Neuron (in vitro differentiated cells): ENCODE results near the gene MRFAP1L1.

Source experiments
- H2AFZ ChIP-seq: one replicate; pipeline ENCODE4 v1.6.1; 2013; ENCODE audit warnings: low read depth, mild to moderate bottlenecking, inconsistent platforms, low read length, moderate library complexity
- H3K27me3 ChIP-seq: one replicate; pipeline ENCODE4 v1.6.1; 2013; ENCODE audit warnings: low read length; ENCODE audit not compliant: insufficient read depth
- H3K36me3 ChIP-seq: one replicate; pipeline ENCODE4 v1.6.1; 2013; ENCODE audit warnings: low read length; ENCODE audit not compliant: insufficient read depth
- H3K4me1 ChIP-seq: one replicate; pipeline ENCODE4 v1.6.1; 2013; ENCODE audit warnings: low read length; ENCODE audit not compliant: insufficient read depth
- H3K4me3 ChIP-seq: 2 replicates; pipeline ENCODE4 v1.5.1; 2013; ENCODE audit warnings: mild to moderate bottlenecking, low read length, moderate library complexity
- H3K9me3 ChIP-seq: one replicate; pipeline ENCODE4 v1.6.1; 2013; ENCODE audit warnings: low read length

The MRFAP1L1 gene

DNA sequence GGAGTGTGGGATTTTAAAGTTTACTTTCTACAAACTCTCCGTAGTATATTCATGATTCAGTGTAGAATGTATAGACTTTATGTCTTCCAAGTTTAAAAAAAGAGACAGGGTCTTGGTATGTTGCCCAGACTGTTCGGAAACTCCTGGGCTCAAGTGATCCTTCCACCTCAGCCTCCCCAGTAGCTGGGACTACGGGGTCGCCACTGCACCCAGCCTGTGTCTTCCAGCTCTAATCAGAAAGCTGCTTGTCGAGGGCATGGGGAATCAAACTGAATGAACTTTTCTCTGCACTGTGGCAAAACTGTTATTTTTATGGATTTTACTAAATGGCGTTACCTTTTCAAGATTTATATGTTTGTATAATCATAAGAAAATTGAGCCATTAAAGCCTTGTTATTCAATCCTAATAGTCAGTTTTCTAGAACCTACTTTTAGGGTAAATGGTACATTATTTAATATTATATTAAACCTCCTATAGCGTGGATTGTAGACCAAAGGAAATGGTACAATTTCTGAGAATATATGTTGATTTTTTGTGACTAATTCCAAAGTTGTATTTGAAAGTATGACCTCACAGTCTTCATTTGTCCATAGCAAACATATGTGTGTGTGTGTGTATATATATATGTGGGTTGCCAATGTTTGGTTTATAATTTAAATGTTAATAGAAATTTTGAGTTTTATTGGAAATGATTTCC lies 7.4 kb upstream of the MRFAP1L1 start:
- no peaks in the 10 kb centered on the region for H3K36me3 ChIP-seq
- no peaks in the 10 kb centered on the region for H3K9me3 ChIP-seq

DNA sequence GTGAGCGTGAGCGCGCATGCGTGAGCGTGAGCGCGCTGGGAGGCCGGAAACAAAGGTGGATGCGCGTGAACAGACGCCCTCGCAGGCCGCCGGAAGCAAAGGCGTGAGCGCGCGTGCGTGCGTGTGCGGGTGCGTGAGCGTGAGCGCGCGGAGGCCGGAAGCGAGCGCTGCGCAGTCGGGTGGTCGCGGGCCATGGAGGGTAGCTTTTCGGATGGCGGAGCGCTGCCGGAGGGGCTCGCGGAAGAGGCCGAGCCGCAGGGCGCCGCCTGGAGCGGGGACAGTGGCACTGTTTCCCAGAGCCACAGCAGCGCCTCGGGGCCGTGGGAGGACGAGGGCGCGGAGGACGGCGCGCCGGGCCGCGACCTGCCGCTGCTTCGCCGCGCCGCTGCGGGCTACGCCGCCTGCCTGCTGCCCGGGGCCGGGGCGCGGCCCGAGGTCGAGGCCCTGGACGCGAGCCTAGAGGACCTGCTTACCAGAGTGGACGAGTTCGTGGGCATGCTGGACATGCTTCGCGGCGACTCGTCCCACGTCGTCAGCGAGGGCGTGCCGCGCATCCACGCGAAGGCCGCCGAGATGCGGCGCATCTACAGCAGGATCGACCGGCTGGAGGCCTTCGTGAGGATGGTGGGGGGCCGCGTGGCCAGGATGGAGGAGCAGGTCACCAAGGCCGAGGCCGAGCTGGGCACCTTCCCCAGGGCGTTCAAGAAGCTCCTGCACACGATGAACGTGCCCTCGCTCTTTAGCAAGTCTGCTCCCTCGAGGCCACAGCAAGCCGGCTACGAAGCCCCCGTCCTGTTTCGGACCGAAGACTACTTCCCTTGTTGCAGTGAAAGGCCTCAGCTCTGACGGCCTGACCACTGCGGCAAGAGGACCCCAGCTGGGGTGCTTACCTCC lies 6.6 kb upstream of the MRFAP1L1 start, which contains the start of gene BLOC1S4:
BLOC1S4 (plus strand) TSS at position 157 of the 894 bp plus-strand sequence; CDS start at position 193, 36 bp downstream.
- Histone ChIP-seq H3K36me3 (no peaks in the 10 kb centered on the region), H3K9me3 (no peaks in the 10 kb centered on the region), H3K4me1 (peaks cover 12% of the 10 kb centered on the region), H2AFZ (peak within 1 kb of the TSS; percentile 97), H3K27me3 (no peaks in the 10 kb centered on the region), H3K4me3 (peak within 1 kb of the TSS; percentile 78)

More for the DNA sequence above, 7.4 kb upstream of the MRFAP1L1 start:
- H3K27me3 ChIP-seq = no peaks in the 10 kb centered on the region
- no peak overlapping the region for H2AFZ ChIP-seq
- peaks cover 12% of the 10 kb centered on the region for H3K4me1 ChIP-seq
- H3K4me3 ChIP-seq = peak overlapping the region; percentile 78

DNA sequence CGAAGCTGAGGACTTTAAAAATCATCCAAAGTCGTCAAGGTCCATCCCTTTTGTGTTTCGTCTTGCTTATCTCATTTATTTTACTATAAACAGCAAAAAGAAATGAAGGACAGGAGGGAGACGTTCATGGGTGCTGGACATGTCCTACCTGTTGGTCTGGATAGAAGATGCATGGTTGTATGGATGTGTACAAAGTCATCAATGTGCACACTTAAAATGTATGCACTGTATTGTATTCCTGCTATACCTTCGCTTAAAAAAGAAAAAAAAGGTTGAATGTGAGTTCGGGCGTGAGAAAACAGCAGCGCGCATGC lies 6.0 kb upstream of the MRFAP1L1 start:
- H3K36me3 ChIP-seq = no peaks in the 10 kb centered on the region
- peak overlapping the region; percentile 97 for H2AFZ ChIP-seq
- no peaks in the 10 kb centered on the region for H3K27me3 ChIP-seq
- H3K4me1 ChIP-seq = peaks cover 10% of the 10 kb centered on the region
- H3K9me3 ChIP-seq = no peaks in the 10 kb centered on the region
- H3K4me3 ChIP-seq = peak overlapping the region; percentile 78

DNA sequence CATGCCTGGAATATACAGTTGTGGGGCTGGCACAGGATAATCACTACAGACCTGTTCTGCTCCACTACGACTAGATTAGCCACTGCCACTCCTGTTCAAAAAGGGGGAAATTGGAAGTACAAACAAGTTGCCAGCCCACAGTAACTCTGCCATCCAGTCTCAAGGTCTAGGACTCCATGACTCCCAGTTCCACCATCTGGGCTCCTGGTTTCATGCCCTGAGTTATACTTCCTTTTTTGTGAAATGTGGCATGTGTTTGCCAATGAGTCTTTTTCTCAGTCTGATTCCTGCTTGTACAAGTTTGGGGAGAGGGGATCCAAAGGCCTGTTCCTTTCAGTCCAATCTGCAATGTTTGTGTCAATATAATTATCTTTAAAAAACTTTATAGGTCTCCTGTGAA lies 5.3 kb upstream of the MRFAP1L1 start:
- no peak overlapping the region for H3K4me3 ChIP-seq
- no peaks in the 10 kb centered on the region for H3K36me3 ChIP-seq
- H3K9me3 ChIP-seq = no peaks in the 10 kb centered on the region
- H3K27me3 ChIP-seq = no peaks in the 10 kb centered on the region
- H2AFZ ChIP-seq = no peak overlapping the region
- H3K4me1 ChIP-seq = peaks cover 11% of the 10 kb centered on the region

DNA sequence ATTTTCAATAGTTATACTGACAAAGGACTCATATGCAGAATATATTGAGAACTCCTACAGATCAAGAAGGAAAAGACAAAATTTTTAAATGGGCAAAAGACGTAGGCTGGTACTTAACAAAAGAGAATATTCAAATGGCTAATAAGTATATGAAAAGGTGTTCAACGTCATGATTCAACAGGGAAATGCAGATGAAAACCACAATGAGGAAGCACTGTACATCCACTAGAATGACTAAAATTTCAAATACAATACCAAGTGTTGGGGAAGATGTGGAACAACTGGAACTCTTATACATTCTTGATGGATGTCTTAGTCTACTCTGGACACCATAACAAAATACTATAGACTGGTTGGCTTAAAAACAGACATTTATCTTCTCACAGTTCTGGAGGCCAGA lies 1.3 kb upstream of the MRFAP1L1 start:
- Histone ChIP-seq H3K4me1 (peaks cover 24% of the 10 kb centered on the region), H3K36me3 (peaks cover 13% of the 10 kb centered on the region), H3K27me3 (no peaks in the 10 kb centered on the region), H2AFZ (no peak overlapping the region), H3K9me3 (no peaks in the 10 kb centered on the region), H3K4me3 (no peak overlapping the region)

DNA sequence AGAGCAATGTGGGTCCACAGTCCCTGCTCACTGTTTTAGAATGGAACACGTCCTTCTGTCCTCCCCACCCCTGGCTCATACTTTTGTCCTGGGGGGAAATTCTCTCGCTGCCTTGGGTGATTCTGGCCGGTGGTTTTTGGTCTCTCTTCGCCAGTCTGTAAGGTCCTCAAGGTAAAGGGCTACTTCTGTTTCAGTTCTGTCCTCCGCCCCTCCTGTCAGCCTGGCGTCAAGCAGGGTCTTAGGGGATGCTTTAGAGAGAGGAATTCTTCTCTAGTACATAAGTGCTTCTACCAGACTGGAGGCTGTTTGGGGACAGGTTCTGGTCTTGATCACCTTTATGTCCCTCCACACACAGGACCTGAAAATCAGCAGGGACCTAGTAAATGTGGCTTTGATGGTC lies 617 bp upstream of the MRFAP1L1 start:
- peaks cover 15% of the 10 kb centered on the region for H3K36me3 ChIP-seq
- H3K9me3 ChIP-seq = peaks cover 2% of the 10 kb centered on the region
- no peaks in the 10 kb centered on the region for H3K27me3 ChIP-seq
- H3K4me3 ChIP-seq = peak overlapping the region; percentile 92
- peaks cover 21% of the 10 kb centered on the region for H3K4me1 ChIP-seq
- peak overlapping the region; percentile 81 for H2AFZ ChIP-seq

DNA sequence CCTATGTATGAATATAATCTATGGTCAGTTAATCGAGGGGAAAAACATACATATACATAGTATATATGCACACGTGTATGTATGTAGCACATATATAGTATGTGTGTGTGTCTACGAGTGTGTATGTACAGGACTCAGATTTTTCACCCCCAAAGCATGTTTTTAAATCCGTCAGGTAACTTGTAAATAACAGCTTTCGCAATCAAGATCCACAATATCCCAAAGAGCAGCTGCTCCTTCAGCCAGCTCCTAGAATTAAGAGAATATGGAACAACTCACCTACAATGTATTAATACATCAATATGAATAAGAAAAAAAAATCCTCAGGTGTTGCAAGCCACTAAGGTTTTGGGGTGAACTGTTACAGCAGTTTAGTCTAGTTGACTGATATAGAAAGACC lies 3.5 kb downstream of the MRFAP1L1 start:
- no peak overlapping the region for H2AFZ ChIP-seq
- no peak overlapping the region for H3K4me3 ChIP-seq
- peaks cover 21% of the 10 kb centered on the region for H3K4me1 ChIP-seq
- H3K36me3 ChIP-seq = peaks cover 38% of the 10 kb centered on the region
- no peaks in the 10 kb centered on the region for H3K27me3 ChIP-seq
- peaks cover 20% of the 10 kb centered on the region for H3K9me3 ChIP-seq

DNA sequence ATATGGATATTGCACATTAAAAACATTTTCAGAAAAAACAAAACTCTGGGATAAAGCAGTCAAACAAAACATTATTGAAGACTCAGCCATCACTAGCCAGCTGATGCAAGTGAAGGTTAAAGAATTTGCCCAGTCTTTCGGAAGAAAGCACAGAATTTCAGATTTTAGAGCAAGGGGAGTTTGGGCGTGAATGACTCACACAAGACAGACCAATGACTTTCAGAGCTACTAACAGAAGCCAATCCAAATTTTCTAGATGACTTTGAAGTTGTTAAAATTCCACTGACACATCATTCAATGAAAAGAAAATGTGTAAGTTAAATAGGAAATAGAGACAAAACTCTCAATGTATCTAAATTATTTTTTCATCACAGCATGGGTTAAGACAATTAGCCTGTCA lies 4.0 kb downstream of the MRFAP1L1 start:
- Histone ChIP-seq H3K9me3 (peaks cover 20% of the 10 kb centered on the region), H3K4me3 (no peak overlapping the region), H3K4me1 (peaks cover 21% of the 10 kb centered on the region), H3K27me3 (no peaks in the 10 kb centered on the region), H2AFZ (no peak overlapping the region), H3K36me3 (peaks cover 38% of the 10 kb centered on the region)

DNA sequence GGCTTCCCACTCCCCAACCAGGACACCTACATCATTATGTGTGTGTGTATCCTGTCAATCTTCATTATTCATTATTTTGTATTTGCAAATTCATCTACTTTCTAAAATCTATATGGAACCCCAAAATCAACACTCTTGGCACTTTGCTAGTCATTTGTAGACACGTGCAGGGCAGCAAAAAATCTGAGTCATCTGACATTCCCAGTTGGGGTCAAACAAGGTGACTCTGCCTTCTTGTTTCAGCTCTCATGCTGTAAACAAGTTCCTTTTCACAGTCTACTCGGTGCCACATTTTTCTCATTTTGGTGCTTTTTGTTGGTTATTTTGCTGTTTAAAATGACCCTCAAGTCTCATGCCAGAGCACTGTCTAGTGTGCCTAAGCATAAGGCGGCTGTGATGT lies 5.9 kb downstream of the MRFAP1L1 start:
- H3K9me3 ChIP-seq = peaks cover 20% of the 10 kb centered on the region
- peaks cover 44% of the 10 kb centered on the region for H3K36me3 ChIP-seq
- H3K4me1 ChIP-seq = peaks cover 16% of the 10 kb centered on the region
- H2AFZ ChIP-seq = no peak overlapping the region
- no peaks in the 10 kb centered on the region for H3K27me3 ChIP-seq
- H3K4me3 ChIP-seq = no peak overlapping the region

DNA sequence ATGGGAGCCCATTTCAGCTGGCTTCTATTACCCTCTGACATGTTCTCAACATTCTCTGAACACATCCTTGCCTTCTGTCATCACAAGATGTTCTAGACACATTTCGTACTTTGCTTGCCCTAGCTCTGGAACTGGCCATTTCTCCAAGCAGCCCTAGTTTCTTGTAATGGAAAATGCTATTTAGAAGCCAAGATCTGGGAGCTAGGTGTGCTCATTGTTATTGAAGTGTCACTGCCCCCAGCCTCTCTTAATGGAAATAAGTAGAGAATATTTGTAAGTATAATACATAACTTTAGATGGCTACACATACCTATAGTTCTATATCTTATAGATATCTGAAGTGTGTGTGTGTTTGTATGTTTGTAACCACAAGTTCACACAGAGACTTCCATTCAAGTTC lies 6.9 kb downstream of the MRFAP1L1 start:
- Histone ChIP-seq H3K36me3 (peaks cover 40% of the 10 kb centered on the region), H2AFZ (no peak overlapping the region), H3K9me3 (peaks cover 20% of the 10 kb centered on the region), H3K4me3 (no peak overlapping the region), H3K4me1 (peaks cover 9% of the 10 kb centered on the region), H3K27me3 (no peaks in the 10 kb centered on the region)

DNA sequence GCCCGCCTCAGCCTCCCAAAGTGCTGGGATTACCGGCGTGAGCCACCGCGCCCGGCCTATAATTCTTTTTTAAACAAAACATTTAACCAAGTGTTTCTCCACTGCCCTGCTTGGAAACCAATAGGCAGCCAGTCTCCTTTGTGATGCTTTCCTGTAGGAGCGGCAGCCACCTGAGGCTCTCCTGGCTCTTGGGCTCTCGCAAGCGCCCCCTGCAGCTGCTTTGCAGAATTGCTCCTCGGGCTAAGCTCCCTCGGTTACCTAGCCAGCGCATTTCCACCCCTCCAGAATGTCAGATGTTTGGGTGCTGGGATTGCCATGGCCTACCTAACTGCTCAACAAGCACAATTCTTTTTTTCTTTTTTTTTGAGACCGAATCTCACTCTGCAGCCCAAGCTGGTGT lies 8.3 kb downstream of the MRFAP1L1 start:
- H3K36me3 ChIP-seq = peaks cover 33% of the 10 kb centered on the region
- peaks cover 20% of the 10 kb centered on the region for H3K9me3 ChIP-seq

DNA sequence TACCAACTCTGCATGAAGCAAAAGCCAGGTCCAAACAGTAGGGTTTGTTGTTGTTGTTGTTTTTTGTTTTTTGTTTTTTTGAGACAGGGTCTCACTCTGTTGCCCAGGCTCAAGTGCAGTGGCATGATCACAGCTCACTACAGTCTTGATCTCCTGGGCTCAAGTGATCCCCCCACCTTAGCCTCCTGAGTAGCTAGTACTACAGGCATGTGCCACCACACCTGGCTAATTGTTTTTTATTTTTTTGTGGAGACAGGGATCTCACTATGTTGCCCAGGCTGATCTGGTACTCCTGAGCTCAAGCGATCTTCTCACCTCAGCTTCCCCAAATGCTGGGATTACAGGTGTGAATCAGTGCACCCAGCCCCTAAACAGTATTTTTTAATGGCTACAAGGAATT lies 9.8 kb downstream of the MRFAP1L1 start:
- Histone ChIP-seq H3K27me3 (no peaks in the 10 kb centered on the region), H2AFZ (no peak overlapping the region), H3K4me1 (no peaks in the 10 kb centered on the region), H3K4me3 (no peak overlapping the region), H3K9me3 (peaks cover 16% of the 10 kb centered on the region), H3K36me3 (peaks cover 25% of the 10 kb centered on the region)

More for the DNA sequence above, 8.3 kb downstream of the MRFAP1L1 start:
- Histone ChIP-seq H2AFZ (no peak overlapping the region), H3K27me3 (no peaks in the 10 kb centered on the region), H3K4me3 (no peak overlapping the region), H3K4me1 (no peaks in the 10 kb centered on the region)

DNA sequence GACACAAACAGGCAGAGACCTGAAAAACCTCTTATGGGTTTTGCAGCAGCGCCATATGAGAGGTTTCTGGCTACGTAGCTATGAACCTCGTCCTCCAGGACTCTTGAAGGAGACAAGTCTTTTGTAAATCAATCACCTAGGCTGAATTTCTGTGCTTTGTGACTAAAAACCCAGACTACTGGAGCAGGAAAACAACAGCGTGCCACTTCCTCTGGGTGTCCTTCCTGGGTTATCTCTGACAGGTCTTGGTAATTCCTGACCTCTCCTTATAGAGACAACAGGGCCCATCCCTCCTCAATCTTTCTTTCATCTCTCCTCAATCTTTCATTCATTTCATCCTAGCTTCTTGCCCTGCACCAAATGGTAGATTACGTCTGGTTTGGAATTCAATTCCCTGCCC lies 10.3 kb downstream of the MRFAP1L1 start:
- H3K4me3 ChIP-seq = no peak overlapping the region
- no peak overlapping the region for H2AFZ ChIP-seq
- peaks cover 16% of the 10 kb centered on the region for H3K9me3 ChIP-seq
- no peaks in the 10 kb centered on the region for H3K4me1 ChIP-seq
- H3K27me3 ChIP-seq = no peaks in the 10 kb centered on the region
- H3K36me3 ChIP-seq = peaks cover 25% of the 10 kb centered on the region
